HG02588 (cell line): Measurements from ENCODE around the gene ZDHHC12.
"Not testable (repeated sequence)": the region's sequence is repeated elsewhere in the genome, so short reads cannot be mapped to it uniquely, and the experiment has no call there.

Source experiments
- ATAC-seq: cut with Tn5 transposase; IDR thresholded peaks from one replicate; pipeline ENCODE4 v1.9.1; 2021; ENCODE audit warnings: mild to moderate bottlenecking, moderate library complexity; ENCODE audit not compliant: unreplicated experiment

Gene ZDHHC12

DNA sequence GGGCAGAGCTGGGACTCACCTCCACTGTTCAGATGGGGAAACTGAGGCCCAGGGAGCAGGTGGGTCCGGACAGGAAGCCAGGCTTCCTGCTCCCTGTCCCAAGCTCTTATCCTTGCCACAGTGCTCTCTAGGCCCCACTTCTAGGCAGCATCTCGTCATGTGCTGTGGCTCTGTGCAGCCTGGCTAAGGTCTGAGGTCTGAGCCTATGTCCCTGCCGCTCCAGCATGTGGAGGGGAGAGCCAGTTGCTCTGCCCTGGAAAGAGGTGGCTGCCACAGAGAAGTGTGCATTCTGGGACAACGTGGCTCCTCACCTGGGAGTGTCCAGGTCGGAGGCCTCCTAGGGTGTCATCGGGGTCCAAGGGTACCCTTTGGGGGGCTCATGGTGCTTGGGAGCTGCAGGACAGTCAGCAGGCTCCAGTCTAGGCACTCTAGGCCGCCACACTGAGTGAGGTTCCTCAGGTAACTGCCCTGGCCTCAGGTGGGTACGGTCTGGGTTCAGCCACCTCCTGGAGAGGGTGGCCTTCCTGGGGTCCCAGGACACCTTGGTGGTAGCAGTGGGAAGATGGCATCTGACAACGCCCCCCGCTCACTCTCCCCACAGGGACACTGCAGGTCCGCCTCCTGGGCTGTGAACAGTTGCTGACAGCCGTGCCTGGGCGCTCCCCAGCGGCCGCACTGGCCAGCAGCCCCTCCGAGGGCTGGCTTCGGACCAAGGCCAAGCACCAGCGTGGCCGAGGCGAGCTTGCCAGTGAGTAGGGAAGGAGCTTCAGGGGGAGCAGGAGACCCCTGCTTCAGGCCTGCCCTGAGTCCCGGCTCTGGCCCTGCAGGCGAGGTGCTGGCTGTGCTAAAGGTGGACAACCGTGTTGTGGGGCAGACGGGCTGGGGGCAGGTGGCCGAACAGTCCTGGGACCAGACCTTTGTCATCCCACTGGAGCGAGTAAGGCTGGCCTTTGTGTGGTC, 11.2 kb downstream of the ZDHHC12 start:
- ATAC-seq: no peak

DNA sequence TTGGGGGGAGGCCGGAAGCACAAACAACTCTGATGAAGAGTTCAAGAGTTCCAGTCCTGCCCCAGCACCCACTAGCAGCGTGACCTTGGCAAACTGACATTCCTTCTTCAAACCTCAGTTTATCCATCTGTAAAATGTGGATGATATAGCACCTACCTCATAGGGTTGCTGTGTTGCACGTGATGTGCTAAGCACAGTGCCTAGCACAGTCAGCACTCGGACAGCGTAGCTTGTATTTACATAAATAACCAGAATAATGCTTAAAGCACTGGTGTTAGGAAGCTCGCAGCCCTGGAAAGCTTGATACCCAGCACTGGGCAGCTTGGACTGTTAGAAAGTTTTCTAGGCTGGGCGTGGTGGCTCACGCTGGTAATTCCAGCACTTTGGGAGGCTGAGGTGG, 16.5 kb downstream of the ZDHHC12 start:
- ATAC-seq: no peak

DNA sequence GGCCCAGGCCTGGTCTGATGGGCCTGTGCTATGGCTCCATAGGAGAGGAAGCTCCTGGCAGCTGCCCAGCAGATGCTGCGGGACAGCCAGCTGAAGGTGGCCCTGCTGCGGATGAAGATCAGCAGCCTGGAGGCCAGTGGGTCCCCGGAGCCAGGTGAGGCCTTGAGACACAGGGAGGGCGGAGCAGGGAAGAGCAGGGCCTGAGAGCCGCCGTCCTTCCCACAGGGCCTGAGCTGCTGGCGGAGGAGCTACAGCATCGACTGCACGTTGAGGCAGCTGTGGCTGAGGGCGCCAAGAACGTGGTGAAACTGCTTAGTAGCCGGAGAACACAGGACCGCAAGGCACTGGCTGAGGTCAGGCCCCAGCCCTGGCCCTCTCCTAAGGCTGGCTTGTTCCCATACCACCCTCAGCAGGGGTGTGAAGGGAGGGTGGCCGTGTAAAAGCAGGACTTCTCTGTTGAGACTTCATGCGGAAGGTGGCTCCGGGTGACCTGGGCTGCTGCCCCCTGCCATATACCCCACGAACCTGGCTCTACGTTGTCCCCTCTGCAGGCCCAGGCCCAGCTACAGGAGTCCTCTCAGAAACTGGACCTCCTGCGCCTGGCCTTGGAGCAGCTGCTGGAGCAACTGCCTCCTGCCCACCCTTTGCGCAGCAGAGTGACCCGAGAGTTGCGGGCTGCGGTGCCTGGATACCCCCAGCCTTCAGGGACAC, 17.1 kb downstream of the ZDHHC12 start:
- no peak for ATAC-seq

DNA sequence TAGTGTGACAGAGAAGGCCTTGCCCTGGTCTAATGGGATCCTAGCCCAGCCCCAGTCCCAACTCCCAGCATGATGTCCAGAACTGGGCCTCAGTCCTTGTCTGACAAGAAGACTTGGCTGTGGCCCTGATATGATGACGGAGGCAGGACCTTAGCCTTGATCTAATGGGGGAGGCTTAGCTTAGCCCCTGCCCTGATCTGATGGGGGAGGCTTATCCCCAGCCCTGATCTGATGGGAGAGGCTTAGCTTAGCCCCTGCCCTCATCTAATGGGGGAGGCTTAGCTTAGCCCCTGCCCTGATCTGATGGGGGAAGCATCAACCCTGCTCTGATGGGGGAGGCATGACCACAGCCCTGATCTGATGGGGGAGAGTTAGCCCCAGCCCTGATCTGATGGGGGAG, 17.9 kb downstream of the ZDHHC12 start:
- ATAC-seq: no peak

DNA sequence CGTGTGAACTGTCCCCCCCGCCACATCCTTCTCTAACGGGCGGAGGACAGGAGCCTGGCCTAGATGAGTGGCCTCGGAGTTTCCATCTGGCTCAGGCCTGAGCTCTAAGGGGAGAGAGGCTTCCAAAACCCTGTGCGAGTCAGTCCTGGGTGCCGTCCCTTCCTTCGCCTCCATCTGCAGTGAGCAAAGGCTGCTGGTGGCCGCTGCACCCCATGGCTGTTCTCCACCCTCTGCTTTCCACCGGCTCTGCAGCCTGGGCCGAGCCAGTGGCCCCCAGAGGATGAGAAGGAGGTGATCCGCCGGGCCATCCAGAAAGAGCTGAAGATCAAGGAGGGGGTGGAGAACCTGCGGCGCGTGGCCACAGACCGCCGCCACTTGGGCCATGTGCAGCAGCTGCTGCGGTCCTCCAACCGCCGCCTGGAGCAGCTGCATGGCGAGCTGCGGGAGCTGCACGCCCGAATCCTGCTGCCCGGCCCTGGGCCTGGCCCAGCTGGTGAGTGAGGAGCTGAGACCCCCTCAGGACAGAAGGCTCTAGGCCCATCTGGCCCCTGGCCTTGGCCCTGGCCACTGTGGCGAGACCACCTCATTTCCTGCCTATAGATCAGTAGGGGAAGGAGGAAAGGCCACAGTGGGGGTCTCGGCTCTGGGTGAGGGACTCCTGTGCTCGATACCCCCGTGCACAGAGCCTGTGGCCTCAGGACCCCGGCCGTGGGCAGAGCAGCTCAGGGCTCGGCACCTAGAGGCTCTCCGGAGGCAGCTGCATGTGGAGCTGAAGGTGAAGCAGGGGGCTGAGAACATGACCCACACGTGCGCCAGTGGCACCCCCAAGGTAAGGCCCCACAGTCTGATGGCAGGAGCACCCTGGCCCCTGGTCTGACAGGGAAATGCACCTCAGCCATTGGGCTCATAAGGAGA, 18.6 kb downstream of the ZDHHC12 start:
- no peak for ATAC-seq

DNA sequence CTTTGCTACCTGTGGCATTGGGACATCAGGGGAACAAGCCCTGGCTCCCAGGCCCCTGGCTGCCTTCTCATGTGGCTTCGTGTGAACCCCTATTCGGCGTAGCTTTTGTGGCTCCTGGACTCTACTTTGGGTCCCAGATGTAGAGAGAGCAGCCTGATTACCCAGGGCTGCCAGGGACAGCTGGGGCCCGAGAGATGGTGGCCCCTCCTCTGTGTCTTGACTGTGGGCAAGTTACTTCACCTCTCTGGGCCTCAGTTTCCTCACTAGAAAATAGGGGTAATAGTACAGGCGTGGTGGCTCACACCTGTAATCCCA, 19.6 kb downstream of the ZDHHC12 start:
- ATAC-seq: no peak

DNA sequence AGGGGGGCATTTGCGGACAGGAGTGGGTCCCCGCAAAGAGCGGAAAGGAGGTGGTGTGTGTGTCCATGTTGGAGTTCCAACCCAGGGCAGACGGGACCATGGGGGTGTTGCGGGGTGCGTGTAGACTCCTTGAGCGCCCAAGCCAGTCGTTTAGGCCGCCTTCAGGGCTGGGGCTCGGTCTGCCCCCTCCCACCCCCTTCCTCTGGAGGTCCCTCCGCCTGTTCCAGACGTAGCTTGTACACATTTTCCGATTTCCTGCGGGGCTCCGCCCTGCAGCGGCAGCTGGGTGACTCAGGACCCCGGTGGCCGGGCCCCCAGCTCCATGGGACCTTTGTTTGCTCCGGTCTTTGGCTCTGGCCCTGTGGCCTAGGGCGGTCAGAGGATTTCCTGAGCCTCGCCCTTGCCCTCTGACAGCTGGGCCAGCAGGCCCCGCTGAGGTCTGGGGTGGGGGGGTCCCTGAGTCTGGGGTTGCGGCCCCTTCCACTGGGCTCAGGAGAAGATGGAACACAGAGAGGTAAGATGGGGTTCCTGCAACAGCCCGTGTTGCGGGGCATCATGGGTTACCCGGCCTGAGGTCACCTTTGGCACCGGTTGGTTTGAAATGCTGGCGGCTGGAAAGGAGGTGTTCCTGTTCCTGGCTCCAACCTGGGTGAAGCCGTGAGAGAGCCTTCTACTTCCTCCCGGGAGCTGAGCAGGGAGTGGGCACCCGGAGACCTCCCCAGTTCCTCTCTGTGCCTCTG, 20.1 kb downstream of the ZDHHC12 start:
- no peak for ATAC-seq

DNA sequence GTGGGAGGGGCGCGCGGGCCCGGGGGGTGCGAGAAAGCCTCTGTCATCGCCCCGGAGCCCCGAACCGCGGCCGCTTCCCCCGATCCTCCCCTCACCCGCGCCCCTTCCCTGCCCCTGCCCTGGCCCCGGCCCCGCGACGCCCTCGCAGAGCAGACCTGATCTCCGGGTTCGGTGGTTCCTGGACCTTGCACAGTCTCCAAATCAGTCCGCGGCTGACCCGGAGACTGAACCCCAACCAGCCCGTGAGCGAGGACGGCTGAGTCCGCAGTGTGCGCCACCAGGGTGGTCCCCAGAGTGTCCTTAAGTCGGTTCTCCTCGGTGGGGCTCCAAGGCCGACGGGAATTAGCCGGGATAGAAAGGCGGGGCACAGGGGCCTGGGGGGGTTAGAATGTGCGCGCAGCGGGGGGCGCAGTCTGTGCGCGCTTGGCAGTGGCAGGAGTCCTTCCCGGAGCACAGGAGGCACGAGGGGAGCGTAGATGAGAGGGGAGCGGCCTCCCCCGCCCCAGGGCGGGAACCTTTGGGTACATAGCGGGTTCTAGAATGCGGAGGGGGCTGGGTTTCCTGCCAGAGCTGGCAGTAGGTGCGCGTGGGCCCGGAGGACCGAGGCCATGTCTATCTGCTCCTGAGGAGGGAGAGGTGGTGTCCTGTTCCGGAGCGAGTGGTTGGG, 20.8 kb downstream of the ZDHHC12 start:
- ATAC-seq: no peak

DNA sequence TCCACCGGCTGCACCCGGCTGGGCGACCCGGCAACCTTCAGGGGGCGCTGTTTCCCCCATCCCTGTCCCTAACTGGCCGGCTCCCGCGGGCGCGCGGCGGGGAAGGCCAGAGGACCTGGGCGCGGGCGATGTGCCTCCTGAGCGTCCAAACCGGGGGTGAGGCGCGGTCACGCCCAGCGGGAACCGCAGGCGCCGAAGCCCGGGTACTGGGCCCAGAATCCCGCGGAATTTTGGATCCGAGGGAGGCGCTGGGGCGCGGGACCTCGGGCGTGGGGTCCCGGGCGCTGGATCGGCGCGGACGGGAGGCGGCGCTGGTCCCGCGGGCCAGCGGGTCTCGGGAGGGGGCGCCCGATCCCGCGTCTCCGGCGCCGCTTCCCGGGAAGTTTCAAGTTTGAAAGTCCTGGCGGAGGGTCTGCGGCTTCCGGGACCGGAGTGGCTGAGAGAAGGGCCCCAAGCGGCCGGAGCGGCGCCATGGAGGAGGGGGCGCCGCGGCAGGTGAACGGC, 21.4 kb downstream of the ZDHHC12 start, which contains the start of gene PKN3:
TSS of gene PKN3 (plus strand) at position 59 of the 504 bp plus-strand sequence. CDS start at position 472, 413 bp downstream.
- ATAC-seq: peak; percentile 76

DNA sequence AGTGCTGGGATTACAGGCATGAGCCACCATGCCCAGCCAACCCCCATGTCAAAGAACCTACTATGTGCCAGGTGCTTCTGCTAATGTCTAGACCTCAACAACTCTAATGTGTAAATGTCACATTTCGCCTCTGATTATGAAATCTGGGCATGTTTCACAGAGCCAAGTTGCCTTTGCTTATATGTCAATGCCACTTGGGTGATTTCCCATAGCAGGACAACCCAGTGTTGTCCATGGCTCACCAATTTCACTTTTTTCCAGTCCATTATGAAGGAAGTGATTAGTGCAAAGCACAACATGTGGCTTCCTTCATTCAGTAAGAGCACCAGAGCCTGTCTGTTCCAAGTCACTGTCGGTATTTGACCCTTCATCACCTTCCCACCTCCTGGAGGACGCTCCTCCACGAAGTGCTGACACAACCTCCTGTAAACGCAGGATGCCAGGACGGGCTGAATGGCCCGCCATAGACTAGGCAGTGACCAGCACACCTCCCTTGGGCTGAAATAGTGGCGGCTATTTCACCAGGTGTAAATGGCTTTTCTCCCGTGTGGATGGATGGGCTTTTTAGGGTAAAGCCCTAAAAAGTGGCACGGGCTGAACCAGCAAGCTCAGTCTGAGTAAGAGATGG, 22.6 kb downstream of the ZDHHC12 start:
- no peak for ATAC-seq

DNA sequence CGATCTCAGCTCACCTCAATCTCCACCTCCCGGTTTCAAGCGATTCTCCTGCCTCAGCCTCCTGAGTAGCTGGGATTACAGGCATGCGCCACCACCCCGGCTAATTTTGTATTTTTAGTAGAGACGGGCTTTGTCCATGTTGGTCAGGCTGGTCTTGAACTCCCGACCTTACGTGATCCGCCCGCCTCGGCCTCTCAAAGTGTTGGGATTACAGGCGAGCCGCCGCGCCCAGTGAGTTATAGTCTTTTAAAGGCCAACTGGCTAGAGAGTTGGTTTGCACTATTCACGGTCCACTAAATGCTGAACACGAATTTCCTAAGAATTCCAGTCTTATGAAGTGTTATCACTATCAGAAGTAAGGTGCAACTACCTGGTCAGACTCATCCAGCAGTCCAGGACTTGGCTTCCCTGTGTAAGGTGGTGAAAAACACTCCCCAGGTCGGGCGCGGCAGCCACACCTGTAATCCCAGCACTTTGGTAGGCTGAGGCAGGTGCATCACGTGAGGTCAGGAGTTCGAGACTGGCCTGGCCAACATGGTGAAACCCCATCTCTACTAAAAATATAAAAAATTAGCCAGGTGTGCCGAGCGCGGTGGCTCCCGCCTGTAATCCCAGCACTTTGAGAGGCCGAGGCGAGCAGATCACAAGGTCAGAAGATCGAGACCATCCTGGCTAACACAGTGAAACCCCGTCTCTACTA, 24.7 kb downstream of the ZDHHC12 start:
- not testable (repeated sequence) for ATAC-seq

DNA sequence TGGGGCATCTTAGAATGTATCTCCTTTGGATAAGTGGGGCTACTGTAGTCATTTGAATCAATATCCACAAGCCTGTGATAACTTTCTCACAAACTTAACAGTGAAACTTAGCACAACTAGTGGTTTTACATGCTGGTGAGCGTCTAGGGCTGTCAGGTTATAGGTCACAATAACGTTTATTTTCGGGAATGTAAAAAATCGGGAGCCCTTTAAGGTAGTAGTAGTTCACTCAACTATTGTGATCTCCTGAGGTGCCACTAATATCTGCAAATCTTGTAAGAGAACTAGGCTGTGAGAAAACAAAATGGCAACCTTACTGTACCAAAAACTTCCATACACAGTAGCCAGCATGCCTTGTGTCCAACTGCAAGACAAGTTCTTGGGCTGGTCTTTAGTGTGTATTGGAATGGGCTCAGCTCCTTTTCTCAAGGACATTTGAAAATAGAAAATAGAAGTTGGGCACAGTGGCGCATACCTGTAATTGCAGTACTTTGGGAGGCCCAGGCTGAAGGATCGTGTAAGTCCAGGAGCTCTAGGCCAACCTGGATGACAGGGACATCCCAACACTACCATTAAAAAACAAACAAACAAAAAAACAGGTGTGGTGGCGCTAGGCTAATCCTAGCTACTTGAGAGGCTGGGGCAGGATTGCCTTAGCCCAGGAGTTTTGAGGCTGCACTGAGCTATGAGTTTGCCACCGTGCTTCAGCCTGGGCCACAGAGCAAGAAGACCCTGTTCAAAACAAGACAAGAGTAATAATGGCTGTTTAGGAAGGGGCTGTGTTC, 26.8 kb downstream of the ZDHHC12 start:
- ATAC-seq: no peak

DNA sequence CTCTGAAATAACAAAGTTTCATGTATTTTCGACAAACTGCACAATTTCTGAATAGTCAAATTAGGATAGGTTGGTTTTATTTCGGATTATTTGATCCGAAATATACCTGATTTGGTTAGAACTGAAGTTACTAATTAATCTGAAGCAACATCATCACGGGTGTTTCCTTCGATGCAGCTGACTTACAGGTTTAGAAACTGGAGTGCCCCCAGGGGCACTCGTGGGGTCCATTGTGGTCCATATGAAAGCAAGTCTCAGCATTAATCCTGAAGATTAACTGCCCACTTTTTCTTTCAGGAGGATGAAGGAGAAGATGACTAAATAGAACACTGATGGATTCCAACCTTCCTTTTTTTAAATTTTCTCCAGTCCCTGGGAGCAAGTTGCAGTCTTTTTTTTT, 29.6 kb downstream of the ZDHHC12 start:
- no peak for ATAC-seq

DNA sequence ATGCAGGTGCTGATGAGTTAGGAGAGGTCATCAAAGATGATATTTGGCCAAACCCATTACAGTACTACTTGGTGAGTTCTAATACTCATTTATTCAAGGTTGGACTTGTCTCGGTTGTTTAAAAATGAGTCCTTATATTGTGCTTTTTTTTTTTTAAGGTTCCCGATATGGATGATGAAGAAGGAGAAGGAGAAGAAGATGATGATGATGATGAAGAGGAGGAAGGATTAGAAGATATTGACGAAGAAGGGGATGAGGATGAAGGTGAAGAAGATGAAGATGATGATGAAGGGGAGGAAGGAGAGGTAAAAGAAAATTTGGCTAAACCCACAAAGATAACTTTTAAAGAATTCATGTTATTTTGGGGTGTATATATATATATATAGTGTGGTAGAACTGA, 30.2 kb downstream of the ZDHHC12 start:
- not testable (repeated sequence) for ATAC-seq

DNA sequence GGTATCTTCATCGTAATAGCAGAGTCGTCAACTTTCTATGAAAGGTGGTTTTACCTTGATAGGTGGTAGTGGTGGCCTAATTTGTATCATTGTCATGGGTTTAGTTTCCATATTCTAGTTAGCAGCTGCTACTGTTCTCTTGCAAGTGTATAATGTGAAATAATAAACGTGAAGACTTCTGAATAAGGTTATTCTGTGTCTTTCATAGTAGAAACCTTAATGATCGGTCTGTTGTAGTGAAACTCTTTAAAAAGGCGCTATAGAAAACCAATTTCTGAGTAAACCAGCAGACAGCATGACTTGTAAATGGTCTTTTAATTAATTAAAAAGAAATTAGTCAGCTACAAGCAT, 33.3 kb downstream of the ZDHHC12 start:
- no peak for ATAC-seq

DNA sequence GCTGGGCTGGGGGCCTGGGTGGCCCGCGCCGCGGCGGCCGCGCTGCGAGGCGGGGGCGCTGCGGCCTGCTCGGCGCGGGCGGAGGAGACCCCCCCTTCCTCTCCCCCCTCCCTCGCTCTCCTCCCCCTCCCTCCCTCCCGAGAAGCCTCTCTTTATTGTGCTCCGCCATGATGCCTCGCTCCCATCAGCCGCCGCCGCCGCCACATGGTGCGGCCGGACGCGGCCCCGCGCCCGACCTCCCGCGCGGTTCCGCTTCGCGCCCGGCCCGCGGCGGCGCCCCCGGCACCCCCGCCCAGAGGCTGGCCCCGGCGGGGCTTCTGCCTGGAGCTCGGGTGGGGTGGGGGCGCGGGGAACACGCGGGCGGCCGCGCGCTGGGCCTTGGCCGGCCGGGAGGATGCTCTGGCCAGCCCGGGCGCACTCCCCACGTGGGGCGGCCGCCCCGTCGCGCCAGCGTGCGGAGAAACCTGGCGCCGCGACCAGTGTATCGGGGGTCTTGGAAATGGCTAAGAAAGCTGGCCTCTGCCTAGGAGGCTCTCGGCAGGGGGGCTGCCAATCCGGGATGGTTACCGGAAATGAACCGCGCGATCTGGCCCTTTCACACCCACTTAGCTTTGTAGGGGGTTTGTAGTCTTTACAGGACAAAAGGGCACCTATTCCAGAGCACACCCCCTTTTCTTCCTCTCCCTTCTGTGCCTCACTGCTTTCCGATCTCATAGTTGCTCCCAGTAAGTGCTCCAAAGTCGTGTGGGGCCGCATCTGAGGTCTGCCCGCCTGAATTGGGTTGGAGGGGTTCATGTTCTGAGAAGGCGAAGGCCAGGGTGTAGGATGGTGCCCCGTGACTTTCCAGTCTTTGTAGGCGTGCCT, 33.9 kb downstream of the ZDHHC12 start:
- peak; percentile 5 for ATAC-seq

DNA sequence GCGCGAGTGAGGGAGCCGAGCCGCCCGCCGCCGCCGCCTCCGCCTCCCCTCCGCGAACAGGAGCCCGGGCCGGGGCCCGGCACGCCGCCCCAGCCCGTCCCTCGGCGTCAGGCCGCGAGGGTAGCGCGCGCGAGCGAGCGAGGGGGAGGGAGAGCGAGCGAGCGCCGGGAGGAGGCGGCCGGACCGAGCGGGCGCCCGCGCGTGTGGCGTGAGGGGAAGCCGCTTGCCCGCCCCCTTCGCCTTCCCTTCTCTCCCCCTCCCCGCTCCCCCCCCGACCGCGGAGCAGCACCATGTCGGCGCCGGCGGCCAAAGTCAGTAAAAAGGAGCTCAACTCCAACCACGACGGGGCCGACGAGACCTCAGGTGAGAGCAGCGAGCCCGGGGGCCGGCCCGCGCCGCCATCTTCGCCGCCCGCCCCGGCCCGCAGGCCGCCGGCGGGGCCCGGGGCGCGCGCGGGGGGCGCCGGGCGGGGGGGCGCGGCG, 34.6 kb downstream of the ZDHHC12 start:
- peak; percentile 28 for ATAC-seq
